Neural crest cell (in vitro differentiated cells): ENCODE measurements around the gene CAPN13. TPM values are rescaled to one million over a fixed set of nuclear protein-coding genes. Genes with fewer than 3 reads are reported as not detected.

Experiments used
- DNase-seq: peaks from one replicate; pipeline ENCODE4 v3.0.0; 2021; ENCODE audit warnings: low read depth, mixed read lengths, low spot score
- H3K27ac Mint-ChIP-seq: one replicate; pipeline ENCODE4 v1.8.0; 2021; ENCODE audit warnings: mild to moderate bottlenecking, mixed read lengths; ENCODE audit not compliant: unreplicated experiment
- H3K27me3 Mint-ChIP-seq: 2 replicates; pipeline ENCODE4 v1.8.0; 2021; ENCODE audit warnings: low read depth, mild to moderate bottlenecking, mixed read lengths
- H3K36me3 Mint-ChIP-seq: 2 replicates; pipeline ENCODE4 v1.8.0; 2021; ENCODE audit warnings: low read depth, mild to moderate bottlenecking, mixed read lengths
- H3K4me1 Mint-ChIP-seq: 2 replicates; pipeline ENCODE4 v1.8.0; 2021; ENCODE audit warnings: mixed read lengths
- H3K4me3 Mint-ChIP-seq: one replicate; pipeline ENCODE4 v1.8.0; 2021; ENCODE audit warnings: mild to moderate bottlenecking, mixed read lengths
- H3K9me3 Mint-ChIP-seq: 2 replicates; pipeline ENCODE4 v1.8.0; 2021; ENCODE audit warnings: mixed read lengths
- CTCF ChIP-seq: fragments of 200-600 bp; sonication (generic); conservative IDR thresholded peaks from 2 replicates; pipeline ENCODE4 v1.5.0; 2021; ENCODE audit warnings: antibody characterized with exemption, mild to moderate bottlenecking
- total RNA-seq: library from RNA; stranded (reverse); gene quantifications from 2 replicates; pipeline ENCODE4 v1.2.1, GENCODE V29; 2021

Gene CAPN13
- total RNA-seq, 1 donor from 2014 or later = not detected

GRCh38 chr2:30823452-30823851, 16.2 kb upstream of the CAPN13 start:
- no peak for DNase-seq
- H3K27ac Mint-ChIP-seq = peak overlapping the region; percentile 21
- no peak for TF ChIP-seq CTCF
- H3K9me3 Mint-ChIP-seq = peaks cover 7% of the 10 kb centered on the region
- H3K4me1 Mint-ChIP-seq = peaks cover 12% of the 10 kb centered on the region
- H3K27me3 Mint-ChIP-seq = no peaks in the 10 kb centered on the region
- H3K4me3 Mint-ChIP-seq = no peak overlapping the region
- peaks cover 4% of the 10 kb centered on the region for H3K36me3 Mint-ChIP-seq

- no peak for DNase-seq
- no peak for TF ChIP-seq CTCF
- H3K4me3 Mint-ChIP-seq = no peak overlapping the region
- H3K27me3 Mint-ChIP-seq = no peaks in the 10 kb centered on the region
- H3K36me3 Mint-ChIP-seq = peaks cover 3% of the 10 kb centered on the region
- H3K4me1 Mint-ChIP-seq = peaks cover 12% of the 10 kb centered on the region
- H3K27ac Mint-ChIP-seq = no peak overlapping the region
- H3K9me3 Mint-ChIP-seq = peaks cover 5% of the 10 kb centered on the region
Measured at GRCh38 chr2:30821960-30822359, 14.7 kb upstream of the CAPN13 start.

- no peak for TF ChIP-seq CTCF
Measured at GRCh38 chr2:30820381-30821055, 13.3 kb upstream of the CAPN13 start.

GRCh38 chr2:30809938-30810337, 2.7 kb upstream of the CAPN13 start:
- peaks cover 29% of the 10 kb centered on the region for H3K27me3 Mint-ChIP-seq
- no peak for TF ChIP-seq CTCF
- no peak overlapping the region for H3K27ac Mint-ChIP-seq
- DNase-seq = no peak
- no peaks in the 10 kb centered on the region for H3K4me1 Mint-ChIP-seq
- H3K36me3 Mint-ChIP-seq = no peaks in the 10 kb centered on the region
- peaks cover 3% of the 10 kb centered on the region for H3K9me3 Mint-ChIP-seq
- H3K4me3 Mint-ChIP-seq = no peak overlapping the region

More at GRCh38 chr2:30820381-30821055, 13.3 kb upstream of the CAPN13 start:
- peaks cover 12% of the 10 kb centered on the region for H3K4me1 Mint-ChIP-seq
- no peaks in the 10 kb centered on the region for H3K36me3 Mint-ChIP-seq
- no peak overlapping the region for H3K4me3 Mint-ChIP-seq
- DNase-seq = no peak
- no peak overlapping the region for H3K27ac Mint-ChIP-seq
- peaks cover 2% of the 10 kb centered on the region for H3K9me3 Mint-ChIP-seq
- peaks cover 4% of the 10 kb centered on the region for H3K27me3 Mint-ChIP-seq

- DNase-seq = no peak
- Mint-ChIP-seq H3K27ac (no peak overlapping the region), H3K4me1 (no peaks in the 10 kb centered on the region), H3K9me3 (peaks cover 3% of the 10 kb centered on the region), H3K27me3 (peaks cover 22% of the 10 kb centered on the region), H3K36me3 (no peaks in the 10 kb centered on the region), H3K4me3 (no peak overlapping the region)
- TF ChIP-seq CTCF = no peak
Measured at GRCh38 chr2:30808695-30809094, 1.4 kb upstream of the CAPN13 start.
